Activated T-cell treated with anti-CD3 and anti-CD28 coated beads, Interleukin-2, amount 50 U/mL, for 24 hours (primary cell): ENCODE results near the gene ZNF232.
A peak's percentile ranks its signal among the peaks of the same experiment; 100 is the strongest.
"Not testable (repeated sequence)": the region's sequence is repeated elsewhere in the genome, so short reads cannot be mapped to it uniquely, and the experiment has no call there.

Source experiments
- DNase-seq: peaks from one replicate; pipeline ENCODE4 v3.0.0-alpha.2; 2020
- H3K27ac Mint-ChIP-seq: 2 replicates; pipeline ENCODE4 v1.8.0; 2020; ENCODE audit warnings: mild to moderate bottlenecking, mixed read lengths
- H3K27me3 Mint-ChIP-seq: 2 replicates; pipeline ENCODE4 v1.8.0; 2020; ENCODE audit warnings: mixed read lengths
- H3K36me3 Mint-ChIP-seq: 2 replicates; pipeline ENCODE4 v1.8.0; 2020; ENCODE audit warnings: low read depth, mixed read lengths
- H3K4me1 Mint-ChIP-seq: 2 replicates; pipeline ENCODE4 v1.8.0; 2020; ENCODE audit warnings: low read depth, mixed read lengths
- H3K4me3 Mint-ChIP-seq: 2 replicates; pipeline ENCODE4 v1.8.0; 2020; ENCODE audit warnings: mild to moderate bottlenecking, moderate library complexity, mixed read lengths
- H3K9me3 Mint-ChIP-seq: 2 replicates; pipeline ENCODE4 v1.8.0; 2020; ENCODE audit warnings: mixed read lengths

ZNF232 gene

DNA sequence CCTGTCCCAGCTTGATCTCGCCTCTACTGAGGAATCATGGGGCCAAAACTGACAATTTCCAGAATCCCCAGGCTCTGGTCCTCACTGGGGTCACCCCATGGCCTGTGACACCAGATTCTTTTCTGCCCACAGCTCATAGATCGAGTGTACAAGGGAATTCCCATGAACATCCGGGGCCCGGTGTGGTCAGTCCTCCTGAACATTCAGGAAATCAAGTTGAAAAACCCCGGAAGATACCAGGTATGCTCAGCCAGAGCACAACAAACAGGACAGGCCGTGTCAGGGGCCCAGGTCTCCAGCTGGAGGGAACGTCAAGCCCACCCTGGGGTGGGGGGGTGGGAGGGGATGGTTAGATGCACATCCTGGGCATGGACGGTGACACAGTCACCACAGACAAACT, 21.6 kb upstream of the ZNF232 start:
- no peaks in the 10 kb centered on the region for H3K4me1 Mint-ChIP-seq
- no peak for DNase-seq
- H3K27me3 Mint-ChIP-seq, result no peaks in the 10 kb centered on the region
- H3K36me3 Mint-ChIP-seq, result no peaks in the 10 kb centered on the region
- H3K9me3 Mint-ChIP-seq, result no peaks in the 10 kb centered on the region
- H3K27ac Mint-ChIP-seq, result no peak overlapping the region
- no peak overlapping the region for H3K4me3 Mint-ChIP-seq

- not testable (repeated sequence) for H3K9me3 Mint-ChIP-seq, H3K27me3 Mint-ChIP-seq, H3K4me3 Mint-ChIP-seq, H3K36me3 Mint-ChIP-seq, H3K4me1 Mint-ChIP-seq, DNase-seq, H3K27ac Mint-ChIP-seq
Measured at GRCh38 chr17:5132503-5133225, 21.0 kb upstream of the ZNF232 start.

DNA sequence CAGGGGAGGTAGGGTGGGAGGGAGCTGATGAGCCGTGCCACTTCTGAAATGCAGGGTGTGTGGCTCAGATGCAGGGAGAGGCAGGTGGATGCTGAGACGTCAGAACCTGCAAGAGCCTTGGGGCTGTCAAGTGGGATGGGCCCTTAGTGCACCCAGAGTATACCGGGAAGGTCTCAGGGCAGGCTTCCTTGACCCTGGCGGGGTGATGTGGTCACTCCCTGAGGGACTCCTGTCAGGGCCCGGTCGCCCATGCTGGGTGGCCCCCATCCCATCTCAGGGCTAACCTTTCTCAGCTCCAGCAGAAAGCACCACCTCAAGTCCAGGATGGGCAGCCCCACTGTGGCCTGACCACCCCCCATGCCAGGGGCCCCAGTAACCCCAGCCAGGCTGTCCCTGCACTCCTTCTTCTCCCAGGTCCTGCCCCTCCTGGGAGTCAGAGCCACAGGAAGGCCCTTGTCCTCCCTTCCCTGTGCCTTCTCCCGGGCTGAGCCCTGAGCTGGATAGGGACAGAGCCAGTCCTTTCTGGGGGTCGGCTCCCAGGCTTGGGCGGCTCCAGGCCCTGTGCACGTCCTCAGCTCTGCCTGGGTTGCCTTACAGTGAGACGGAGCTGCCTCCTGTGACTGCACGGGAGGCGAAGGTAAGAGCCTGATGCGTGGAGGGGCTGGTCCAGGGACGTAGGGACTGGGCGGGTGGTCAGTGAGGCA, 20.3 kb upstream of the ZNF232 start:
- DNase-seq, H3K27ac Mint-ChIP-seq, H3K4me3 Mint-ChIP-seq, H3K9me3 Mint-ChIP-seq, H3K27me3 Mint-ChIP-seq, H3K36me3 Mint-ChIP-seq, H3K4me1 Mint-ChIP-seq: not testable (repeated sequence)

DNA sequence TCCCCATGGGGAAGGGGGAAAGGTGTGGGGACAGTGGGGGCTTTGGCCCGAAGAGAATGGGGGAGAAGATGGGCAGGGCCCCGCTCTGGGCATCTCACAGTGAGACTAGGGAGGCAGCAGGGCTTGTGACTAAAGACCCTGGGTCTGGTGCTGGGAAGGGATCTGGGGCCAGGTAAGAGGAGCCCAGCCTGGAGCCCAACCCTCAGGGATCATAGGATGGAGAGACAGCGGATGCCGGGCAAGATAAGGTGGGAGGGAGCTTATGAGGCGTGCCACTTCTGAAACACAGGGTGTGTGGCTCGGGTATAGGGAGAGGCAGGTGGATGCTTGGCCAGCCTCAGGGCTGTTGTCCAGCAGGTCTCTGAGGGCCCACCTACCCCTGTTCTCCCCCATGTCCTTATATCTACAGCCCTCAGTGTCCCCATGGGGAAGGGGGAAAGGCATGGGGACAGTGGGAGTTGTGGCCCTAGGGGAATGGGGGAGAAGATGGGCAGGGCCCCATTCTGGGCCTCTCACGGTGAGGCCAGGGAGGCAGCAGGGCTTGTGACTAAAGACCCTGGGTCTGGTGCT, 19.6 kb upstream of the ZNF232 start:
- H3K36me3 Mint-ChIP-seq, result no peaks in the 10 kb centered on the region
- H3K4me1 Mint-ChIP-seq, result no peaks in the 10 kb centered on the region

GRCh38 chr17:5130687-5131086, 19.0 kb upstream of the ZNF232 start:
- H3K27ac Mint-ChIP-seq, H3K36me3 Mint-ChIP-seq, H3K9me3 Mint-ChIP-seq, H3K27me3 Mint-ChIP-seq, H3K4me3 Mint-ChIP-seq, DNase-seq, H3K4me1 Mint-ChIP-seq: not testable (repeated sequence)

More for the DNA sequence above, 19.6 kb upstream of the ZNF232 start:
- no peaks in the 10 kb centered on the region for H3K9me3 Mint-ChIP-seq
- no peak for DNase-seq
- peaks cover 6% of the 10 kb centered on the region for H3K27me3 Mint-ChIP-seq
- no peak overlapping the region for H3K27ac Mint-ChIP-seq
- H3K4me3 Mint-ChIP-seq, result no peak overlapping the region

DNA sequence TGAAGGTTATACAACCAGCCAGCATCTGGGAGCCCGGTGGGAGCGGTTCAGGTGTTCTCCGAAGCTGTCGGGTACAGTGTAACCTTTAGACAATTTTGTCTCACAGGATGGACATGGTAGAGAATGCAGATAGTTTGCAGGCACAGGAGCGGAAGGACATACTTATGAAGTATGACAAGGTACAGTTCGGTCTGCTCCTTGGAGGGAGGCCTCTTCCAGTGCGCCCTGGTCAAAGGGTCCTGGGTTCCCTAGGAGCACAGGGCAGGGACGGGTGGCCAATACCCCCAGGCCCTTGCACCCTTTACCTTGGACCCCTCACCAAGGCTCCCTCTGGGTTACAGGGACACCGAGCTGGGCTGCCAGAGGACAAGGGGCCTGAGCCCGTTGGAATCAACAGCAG, 18.6 kb upstream of the ZNF232 start:
- H3K27me3 Mint-ChIP-seq, result not testable (repeated sequence)

GRCh38 chr17:5129770-5130169, 18.1 kb upstream of the ZNF232 start:
- DNase-seq, H3K36me3 Mint-ChIP-seq, H3K4me1 Mint-ChIP-seq, H3K9me3 Mint-ChIP-seq, H3K4me3 Mint-ChIP-seq, H3K27ac Mint-ChIP-seq: not testable (repeated sequence)
- H3K27me3 Mint-ChIP-seq, result peaks cover 11% of the 10 kb centered on the region

More for the DNA sequence above, 18.6 kb upstream of the ZNF232 start:
- not testable (repeated sequence) for H3K9me3 Mint-ChIP-seq, H3K36me3 Mint-ChIP-seq, H3K27ac Mint-ChIP-seq, H3K4me1 Mint-ChIP-seq, DNase-seq, H3K4me3 Mint-ChIP-seq

DNA sequence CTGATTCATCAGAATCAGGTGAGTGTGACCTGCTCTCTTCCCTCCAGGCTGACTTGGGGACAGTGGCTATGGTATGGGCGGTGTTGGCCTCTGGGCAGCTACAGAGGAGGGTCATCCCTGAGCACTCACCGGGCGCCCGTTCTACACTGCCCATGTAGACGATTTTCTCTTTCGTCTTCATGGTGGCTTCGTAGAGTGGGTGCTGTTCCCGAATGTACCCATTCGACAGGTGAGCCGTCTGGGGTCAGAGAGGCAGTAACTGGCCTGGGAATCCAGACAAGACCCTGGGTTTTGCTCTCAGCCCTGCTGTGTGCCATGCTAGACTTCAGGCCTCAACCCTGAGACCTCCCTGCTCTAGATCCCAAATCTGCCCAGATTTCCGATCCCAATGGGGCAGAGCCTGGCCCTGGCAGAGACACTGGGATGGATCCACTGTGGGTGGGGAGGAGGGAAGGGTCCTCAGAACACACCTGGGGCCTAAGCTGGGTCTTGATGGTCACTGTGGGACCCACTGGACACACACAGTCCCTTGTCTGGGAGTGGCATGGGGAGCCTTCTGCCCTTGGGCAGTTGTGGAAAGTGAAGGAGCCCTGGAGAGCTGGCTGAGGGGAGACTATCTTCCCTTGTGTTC, 17.3 kb upstream of the ZNF232 start:
- H3K9me3 Mint-ChIP-seq, result no peaks in the 10 kb centered on the region
- no peak overlapping the region for H3K27ac Mint-ChIP-seq
- no peak overlapping the region for H3K4me3 Mint-ChIP-seq
- H3K36me3 Mint-ChIP-seq, result no peaks in the 10 kb centered on the region
- peaks cover 18% of the 10 kb centered on the region for H3K27me3 Mint-ChIP-seq
- H3K4me1 Mint-ChIP-seq, result no peaks in the 10 kb centered on the region
- no peak for DNase-seq

GRCh38 chr17:5128387-5128786, 16.7 kb upstream of the ZNF232 start:
- H3K27ac Mint-ChIP-seq, DNase-seq, H3K4me1 Mint-ChIP-seq, H3K4me3 Mint-ChIP-seq, H3K9me3 Mint-ChIP-seq, H3K36me3 Mint-ChIP-seq: not testable (repeated sequence)
- peaks cover 24% of the 10 kb centered on the region for H3K27me3 Mint-ChIP-seq

- Mint-ChIP-seq H3K4me1 (no peaks in the 10 kb centered on the region), H3K27ac (no peak overlapping the region), H3K9me3 (no peaks in the 10 kb centered on the region), H3K27me3 (peaks cover 24% of the 10 kb centered on the region), H3K4me3 (no peak overlapping the region), H3K36me3 (no peaks in the 10 kb centered on the region)
- DNase-seq, result no peak
Measured at GRCh38 chr17:5127910-5128309, 16.2 kb upstream of the ZNF232 start.

- Mint-ChIP-seq H3K27me3 (peaks cover 31% of the 10 kb centered on the region), H3K4me1 (peaks cover 3% of the 10 kb centered on the region), H3K27ac (no peak overlapping the region), H3K4me3 (no peak overlapping the region), H3K36me3 (no peaks in the 10 kb centered on the region), H3K9me3 (no peaks in the 10 kb centered on the region)
- DNase-seq, result no peak
Measured at GRCh38 chr17:5126719-5127488, 15.2 kb upstream of the ZNF232 start.

- peak; percentile 17 for DNase-seq
- H3K36me3 Mint-ChIP-seq, H3K4me1 Mint-ChIP-seq, H3K4me3 Mint-ChIP-seq, H3K9me3 Mint-ChIP-seq, H3K27ac Mint-ChIP-seq: not testable (repeated sequence)
- H3K27me3 Mint-ChIP-seq, result peaks cover 50% of the 10 kb centered on the region
Measured at GRCh38 chr17:5124896-5125295, 13.2 kb upstream of the ZNF232 start.

DNA sequence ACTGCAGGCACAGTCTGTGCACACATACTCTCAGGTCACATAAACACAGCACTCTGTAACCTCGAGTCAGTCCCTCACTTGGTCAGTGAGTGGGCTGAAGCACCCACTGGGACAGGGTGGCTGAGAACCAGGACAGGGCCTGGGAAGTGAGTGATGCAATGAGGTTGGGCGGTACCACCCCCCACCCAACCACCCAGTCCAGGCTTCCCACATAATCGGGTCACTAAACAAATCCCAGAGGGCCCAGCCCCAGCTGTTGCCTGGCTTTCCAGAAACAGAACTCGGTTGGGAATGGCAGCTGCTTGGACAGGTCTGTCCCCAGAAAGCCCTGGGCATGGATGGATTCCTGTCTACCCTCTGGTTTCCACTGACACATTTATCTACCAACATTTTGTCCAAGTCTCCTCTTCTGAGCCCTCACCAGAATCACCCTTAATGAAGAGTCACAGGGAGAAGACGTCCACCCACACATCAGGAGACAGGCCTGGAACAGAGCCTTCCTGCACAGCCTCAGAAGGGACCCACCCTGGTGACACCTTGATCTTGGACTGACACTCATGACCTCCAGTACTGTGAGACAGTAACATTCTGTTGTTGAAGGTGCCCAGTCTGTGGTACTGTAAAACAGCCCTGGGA, 12.6 kb upstream of the ZNF232 start:
- not testable (repeated sequence) for H3K4me1 Mint-ChIP-seq, H3K36me3 Mint-ChIP-seq, H3K4me3 Mint-ChIP-seq, H3K27ac Mint-ChIP-seq, H3K9me3 Mint-ChIP-seq
- DNase-seq, result peak; percentile 23
- H3K27me3 Mint-ChIP-seq, result peaks cover 52% of the 10 kb centered on the region
